Measurements from ENCODE around the gene SLC38A10. TPM values are rescaled to one million over a fixed set of nuclear protein-coding genes. Genes with fewer than 3 reads are reported as not detected.

Gene SLC38A10
- total RNA-seq, 1 experiment from 2014 or later = 75.1 TPM

DNA sequence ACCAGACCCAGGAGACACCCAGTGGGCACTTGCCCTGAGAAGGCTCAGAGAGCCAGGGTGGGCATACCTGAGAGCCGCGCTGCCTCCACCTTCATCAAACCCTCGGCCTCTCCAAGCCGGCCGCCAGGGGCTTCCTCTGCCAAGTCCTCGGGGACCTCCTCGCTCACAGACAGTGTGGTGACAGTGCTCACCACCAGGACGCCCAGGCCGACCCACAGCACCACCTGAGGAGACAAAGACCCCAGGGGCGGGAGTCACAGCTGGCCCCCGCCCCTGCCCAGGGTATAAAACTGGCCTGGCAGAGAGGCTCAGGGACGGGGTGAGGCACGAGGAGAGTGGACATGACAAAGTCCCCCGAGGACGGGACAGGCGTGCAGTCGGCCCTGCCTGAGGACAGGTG lies 34.9 kb downstream of the SLC38A10 start:
- DNase-seq (ENCODE audit: low spot score) = no peak
- POLR2A ChIA-PET (ENCODE audit: low non-redundant PET) = no interaction called here
- Histone ChIP-seq H3K4me3 (ENCODE audit: low read depth, low read length, poor library complexity, severe bottlenecking) (no peak overlapping the region), H3K9me3 (ENCODE audit: low read depth, low read length, poor library complexity, severe bottlenecking) (no peaks in the 10 kb centered on the region), H3K27me3 (replicated peaks; ENCODE audit: insufficient read depth, low read depth, low read length, poor library complexity) (no peaks in the 10 kb centered on the region), H3K27ac (ENCODE audit: low read depth, low read length, poor library complexity, severe bottlenecking) (no peak overlapping the region), H3K36me3 (ENCODE audit: insufficient read depth, low read length, poor library complexity, severe bottlenecking) (peaks cover 10% of the 10 kb centered on the region), H3K4me1 (ENCODE audit: insufficient read depth, low read length, poor library complexity, severe bottlenecking) (peaks cover 9% of the 10 kb centered on the region)
- intact Hi-C loops (cut with micrococcal nuclease; ENCODE audit: unreplicated experiment) = no loop called here
- no TSS peak for BruUV-seq (replicated peaks)
- CTCF ChIA-PET = no interaction called here
- no peak for TF ChIP-seq EZH2 (IDR thresholded peaks at IDR 0.05; ENCODE audit: borderline replicate concordance, low read depth, low read length, poor library complexity, severe bottlenecking)

DNA sequence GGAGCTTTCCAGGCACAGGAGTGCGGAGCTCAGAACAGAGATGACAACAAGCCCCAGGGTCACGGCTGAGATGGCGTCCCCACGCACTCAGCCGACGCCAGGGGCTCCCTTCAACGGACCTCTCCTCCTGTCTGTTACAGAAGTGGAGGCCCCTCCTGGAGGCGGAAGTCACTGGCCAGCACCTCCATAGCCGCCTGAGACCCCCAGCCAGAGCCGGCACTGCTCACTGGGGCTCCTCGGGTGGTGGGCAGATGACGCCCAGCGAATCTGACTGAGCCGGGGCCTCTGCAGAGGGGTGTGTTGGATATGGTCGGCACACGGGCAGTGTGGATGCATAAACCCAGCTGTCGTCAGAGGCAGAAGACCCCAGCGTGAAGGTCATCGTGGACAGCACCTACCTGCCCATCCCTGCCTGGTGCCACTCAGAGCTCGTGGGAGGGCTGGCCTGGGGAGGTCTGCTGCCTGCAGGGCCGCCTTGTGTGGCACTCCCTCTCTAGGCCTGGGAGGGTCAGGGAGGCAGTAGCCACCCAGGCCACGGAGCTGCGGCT lies 36.0 kb downstream of the SLC38A10 start:
- BruUV-seq (replicated peaks) = no TSS peak
- intact Hi-C loops (cut with micrococcal nuclease; ENCODE audit: unreplicated experiment) = no loop called here
- no peak for TF ChIP-seq EZH2 (IDR thresholded peaks at IDR 0.05; ENCODE audit: borderline replicate concordance, low read depth, low read length, poor library complexity, severe bottlenecking)
- no peaks in the 10 kb centered on the region for H3K27me3 ChIP-seq (replicated peaks; ENCODE audit: insufficient read depth, low read depth, low read length, poor library complexity)
- no peak overlapping the region for H3K4me3 ChIP-seq (ENCODE audit: low read depth, low read length, poor library complexity, severe bottlenecking)
- H3K9me3 ChIP-seq (ENCODE audit: low read depth, low read length, poor library complexity, severe bottlenecking) = no peaks in the 10 kb centered on the region
- no peak for DNase-seq (ENCODE audit: low spot score)
- H3K4me1 ChIP-seq (ENCODE audit: insufficient read depth, low read length, poor library complexity, severe bottlenecking) = peaks cover 18% of the 10 kb centered on the region
- ChIA-PET POLR2A (ENCODE audit: low non-redundant PET) (no interaction called here), CTCF (no interaction called here)
- no peak overlapping the region for H3K27ac ChIP-seq (ENCODE audit: low read depth, low read length, poor library complexity, severe bottlenecking)
- H3K36me3 ChIP-seq (ENCODE audit: insufficient read depth, low read length, poor library complexity, severe bottlenecking) = peaks cover 10% of the 10 kb centered on the region

DNA sequence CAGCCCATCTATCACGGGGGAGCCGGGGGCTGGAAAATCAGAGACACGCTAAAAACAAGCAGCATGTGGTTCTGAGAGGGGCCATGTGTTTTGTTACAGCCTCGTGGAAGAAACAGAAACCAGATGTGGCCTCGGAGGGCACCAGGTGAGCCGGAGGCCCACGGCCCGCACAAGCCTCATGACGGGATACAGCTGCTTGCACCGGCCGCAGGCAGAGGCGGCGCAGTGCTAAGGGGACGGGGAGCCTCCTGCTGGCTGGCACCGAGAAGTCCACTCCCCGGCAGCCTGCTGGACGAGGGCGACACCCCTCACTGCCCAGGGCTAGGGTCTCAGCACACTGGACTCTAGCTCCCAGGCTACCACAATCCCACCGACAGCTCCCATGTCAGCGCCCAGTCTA lies 36.8 kb downstream of the SLC38A10 start:
- Histone ChIP-seq H3K4me1 (ENCODE audit: insufficient read depth, low read length, poor library complexity, severe bottlenecking) (peaks cover 18% of the 10 kb centered on the region), H3K27me3 (replicated peaks; ENCODE audit: insufficient read depth, low read depth, low read length, poor library complexity) (no peaks in the 10 kb centered on the region), H3K36me3 (ENCODE audit: insufficient read depth, low read length, poor library complexity, severe bottlenecking) (peaks cover 10% of the 10 kb centered on the region), H3K27ac (ENCODE audit: low read depth, low read length, poor library complexity, severe bottlenecking) (no peak overlapping the region), H3K9me3 (ENCODE audit: low read depth, low read length, poor library complexity, severe bottlenecking) (no peaks in the 10 kb centered on the region), H3K4me3 (ENCODE audit: low read depth, low read length, poor library complexity, severe bottlenecking) (no peak overlapping the region)
- POLR2A ChIA-PET (ENCODE audit: low non-redundant PET) = no interaction called here
- no TSS peak for BruUV-seq (replicated peaks)
- CTCF ChIA-PET = no interaction called here
- no peak for DNase-seq (ENCODE audit: low spot score)
- TF ChIP-seq, protein P1, sequence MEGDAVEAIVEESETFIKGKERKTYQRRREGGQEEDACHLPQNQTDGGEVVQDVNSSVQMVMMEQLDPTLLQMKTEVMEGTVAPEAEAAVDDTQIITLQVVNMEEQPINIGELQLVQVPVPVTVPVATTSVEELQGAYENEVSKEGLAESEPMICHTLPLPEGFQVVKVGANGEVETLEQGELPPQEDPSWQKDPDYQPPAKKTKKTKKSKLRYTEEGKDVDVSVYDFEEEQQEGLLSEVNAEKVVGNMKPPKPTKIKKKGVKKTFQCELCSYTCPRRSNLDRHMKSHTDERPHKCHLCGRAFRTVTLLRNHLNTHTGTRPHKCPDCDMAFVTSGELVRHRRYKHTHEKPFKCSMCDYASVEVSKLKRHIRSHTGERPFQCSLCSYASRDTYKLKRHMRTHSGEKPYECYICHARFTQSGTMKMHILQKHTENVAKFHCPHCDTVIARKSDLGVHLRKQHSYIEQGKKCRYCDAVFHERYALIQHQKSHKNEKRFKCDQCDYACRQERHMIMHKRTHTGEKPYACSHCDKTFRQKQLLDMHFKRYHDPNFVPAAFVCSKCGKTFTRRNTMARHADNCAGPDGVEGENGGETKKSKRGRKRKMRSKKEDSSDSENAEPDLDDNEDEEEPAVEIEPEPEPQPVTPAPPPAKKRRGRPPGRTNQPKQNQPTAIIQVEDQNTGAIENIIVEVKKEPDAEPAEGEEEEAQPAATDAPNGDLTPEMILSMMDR (conservative IDR thresholded peaks at IDR 0.05; ENCODE audit: low read depth, low read length) = no peak
- no peak for TF ChIP-seq EZH2 (IDR thresholded peaks at IDR 0.05; ENCODE audit: borderline replicate concordance, low read depth, low read length, poor library complexity, severe bottlenecking)
- intact Hi-C loops (cut with micrococcal nuclease; ENCODE audit: unreplicated experiment) = no loop called here

DNA sequence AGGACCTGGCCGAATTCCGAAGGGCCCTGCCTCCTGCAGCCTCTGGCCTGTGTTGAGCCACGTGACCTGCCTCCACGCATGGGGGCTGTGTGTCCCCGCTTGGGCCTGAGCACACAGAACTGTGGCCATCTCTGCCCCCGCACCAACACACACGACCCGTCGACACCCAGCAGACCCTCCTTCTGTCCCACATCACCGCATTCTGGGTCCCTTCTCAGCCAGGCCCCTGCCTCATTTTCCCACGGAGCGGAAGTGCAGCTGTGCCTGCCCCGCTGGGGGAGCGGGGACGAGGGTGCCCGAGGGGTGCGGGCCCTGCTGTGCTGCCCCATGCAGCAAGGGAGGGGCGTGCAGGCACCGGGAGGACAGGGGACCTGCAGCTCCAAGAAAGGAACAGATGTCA lies 37.6 kb downstream of the SLC38A10 start:
- no peak overlapping the region for H3K4me3 ChIP-seq (ENCODE audit: low read depth, low read length, poor library complexity, severe bottlenecking)
- peaks cover 16% of the 10 kb centered on the region for H3K36me3 ChIP-seq (ENCODE audit: insufficient read depth, low read length, poor library complexity, severe bottlenecking)
- CTCF ChIA-PET = no interaction called here
- POLR2A ChIA-PET (ENCODE audit: low non-redundant PET) = no interaction called here
- peaks cover 18% of the 10 kb centered on the region for H3K4me1 ChIP-seq (ENCODE audit: insufficient read depth, low read length, poor library complexity, severe bottlenecking)
- DNase-seq (ENCODE audit: low spot score) = no peak
- TF ChIP-seq, protein P1 (conservative IDR thresholded peaks at IDR 0.05; ENCODE audit: low read depth, low read length) = no peak
- TF ChIP-seq EZH2 (IDR thresholded peaks at IDR 0.05; ENCODE audit: borderline replicate concordance, low read depth, low read length, poor library complexity, severe bottlenecking) = no peak
- H3K27ac ChIP-seq (ENCODE audit: low read depth, low read length, poor library complexity, severe bottlenecking) = no peak overlapping the region
- H3K9me3 ChIP-seq (ENCODE audit: low read depth, low read length, poor library complexity, severe bottlenecking) = no peaks in the 10 kb centered on the region
- H3K27me3 ChIP-seq (replicated peaks; ENCODE audit: insufficient read depth, low read depth, low read length, poor library complexity) = no peaks in the 10 kb centered on the region
- no TSS peak for BruUV-seq (replicated peaks)
- intact Hi-C loops (cut with micrococcal nuclease; ENCODE audit: unreplicated experiment) = no loop called here
